CMK (cell line): Measurements from ENCODE around the gene CDKAL1.

Experiments used
- DNase-seq: peaks from one replicate; pipeline ENCODE4 v3.0.0-alpha.2; 2010; ENCODE audit warnings: low read depth

CDKAL1 gene

DNA sequence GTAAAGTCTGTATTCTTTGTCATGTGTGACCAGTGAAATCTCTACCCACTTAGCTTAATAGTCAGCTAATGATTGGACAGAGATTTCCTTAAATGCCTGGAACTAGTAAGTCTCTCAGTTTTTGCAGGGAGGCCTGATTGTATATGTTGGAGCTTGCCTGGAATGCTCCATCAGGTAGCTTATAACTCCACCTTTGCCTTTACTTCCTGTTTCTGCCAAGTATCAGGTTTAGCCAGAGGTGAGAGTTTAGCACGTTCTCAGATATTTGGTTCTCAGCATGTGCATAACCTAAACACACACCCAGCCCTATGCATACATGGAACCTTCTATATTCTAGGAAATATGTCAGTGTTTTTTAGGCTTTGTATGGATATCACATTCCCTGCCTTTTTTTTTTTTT is 435.3 kb downstream of the CDKAL1 start:
- no peak for DNase-seq

DNA sequence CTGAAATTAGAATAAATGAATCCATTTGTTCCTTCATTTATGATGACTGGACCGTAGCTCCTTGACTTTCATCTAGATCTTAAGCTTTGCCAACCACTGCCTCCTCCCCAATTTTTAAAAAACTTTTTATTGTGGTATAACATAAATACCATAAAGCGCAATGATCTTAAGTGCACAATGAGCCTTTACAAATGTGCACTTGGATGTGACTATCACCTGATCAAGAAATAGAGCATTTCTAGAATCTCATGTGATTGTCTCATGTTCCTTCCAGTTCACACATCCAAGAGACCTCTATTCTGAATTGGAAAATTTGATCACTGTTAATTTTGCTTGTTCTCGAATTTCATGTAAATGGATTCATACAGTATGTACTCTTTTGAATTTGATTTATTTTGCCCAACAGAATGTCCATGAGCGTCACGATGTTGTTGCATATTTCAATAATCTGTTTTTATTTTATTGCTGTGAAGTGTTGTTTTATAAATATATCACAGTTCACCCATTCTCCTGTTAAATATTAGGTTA is 442.2 kb downstream of the CDKAL1 start:
- DNase-seq = no peak

DNA sequence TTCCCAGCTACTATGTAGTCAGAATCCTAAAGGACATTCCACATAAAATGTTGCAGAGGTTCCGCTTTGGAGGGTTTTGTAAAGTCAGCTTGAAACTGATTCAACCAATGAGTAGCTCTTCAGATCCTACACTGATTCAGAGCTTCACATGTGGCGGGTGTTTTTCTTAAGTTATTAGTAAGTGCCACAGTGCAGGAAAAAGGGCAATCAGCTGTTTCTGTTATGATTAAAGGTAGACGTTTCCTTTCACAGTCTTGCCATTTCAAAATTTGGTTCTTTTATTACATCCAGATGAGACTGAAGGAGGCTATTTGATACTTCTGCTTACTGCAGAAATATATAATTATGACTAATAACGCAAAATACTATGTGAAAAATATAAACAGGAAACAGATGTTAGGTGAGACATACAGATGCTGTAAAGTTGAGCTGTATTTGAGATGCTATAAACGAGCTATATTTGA is 443.9 kb downstream of the CDKAL1 start:
- DNase-seq = no peak

DNA sequence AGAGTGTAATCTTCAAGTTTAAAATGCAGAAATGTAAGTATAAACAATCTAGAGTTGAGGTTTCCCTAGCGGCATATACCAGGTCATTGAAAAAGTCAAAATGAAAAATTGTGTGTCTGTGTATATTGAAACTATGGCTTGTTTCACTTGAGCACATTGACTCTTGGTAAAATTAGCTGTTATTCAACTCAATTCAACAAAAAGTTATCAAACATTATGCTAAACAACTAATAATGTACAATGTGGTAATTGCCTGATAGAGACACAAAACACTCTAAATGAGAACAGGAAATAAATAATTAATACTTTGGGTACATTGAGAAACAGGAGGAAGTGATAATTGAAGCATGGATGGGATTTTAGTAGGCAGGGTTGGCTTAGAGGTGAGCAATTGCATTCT is 444.8 kb downstream of the CDKAL1 start:
- DNase-seq = no peak

DNA sequence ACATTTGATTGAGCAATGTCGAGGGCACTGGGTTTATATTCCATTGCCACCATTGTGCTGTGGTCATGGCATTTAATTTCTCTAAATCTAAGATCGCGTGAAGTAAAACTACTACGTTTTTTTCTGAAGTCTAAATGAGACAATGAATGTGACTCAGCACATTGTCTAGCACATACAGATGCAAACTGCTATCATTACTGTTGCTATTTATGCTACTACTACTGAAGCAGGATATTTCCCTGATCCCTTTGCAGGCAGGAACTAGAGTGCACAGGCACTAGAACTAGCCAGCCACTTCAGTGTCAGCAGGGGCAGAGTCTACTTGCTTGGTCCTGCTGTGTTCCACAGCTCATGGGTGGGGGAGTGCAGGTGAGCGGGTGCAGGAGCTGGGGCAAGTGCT is 449.7 kb downstream of the CDKAL1 start:
- DNase-seq = no peak

DNA sequence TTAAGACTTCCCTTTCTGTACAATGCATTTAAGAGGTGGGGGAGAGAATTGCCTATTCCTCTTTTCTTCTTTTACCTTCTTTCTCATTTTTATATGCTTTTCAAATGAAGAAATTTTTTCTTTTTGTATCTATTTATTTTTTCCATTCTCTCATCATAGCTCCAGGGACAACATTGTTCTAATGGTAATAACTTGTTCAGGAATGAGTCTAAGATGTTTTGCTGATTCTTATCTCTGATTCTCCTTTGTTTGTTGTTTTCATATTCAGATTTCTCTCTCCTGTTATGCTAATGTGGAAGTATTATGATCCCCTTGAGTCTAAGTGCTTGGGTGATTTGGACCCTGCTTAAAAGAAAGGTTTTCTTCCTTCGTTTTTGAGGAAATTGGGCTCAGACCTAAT is 451.6 kb downstream of the CDKAL1 start:
- DNase-seq = no peak

DNA sequence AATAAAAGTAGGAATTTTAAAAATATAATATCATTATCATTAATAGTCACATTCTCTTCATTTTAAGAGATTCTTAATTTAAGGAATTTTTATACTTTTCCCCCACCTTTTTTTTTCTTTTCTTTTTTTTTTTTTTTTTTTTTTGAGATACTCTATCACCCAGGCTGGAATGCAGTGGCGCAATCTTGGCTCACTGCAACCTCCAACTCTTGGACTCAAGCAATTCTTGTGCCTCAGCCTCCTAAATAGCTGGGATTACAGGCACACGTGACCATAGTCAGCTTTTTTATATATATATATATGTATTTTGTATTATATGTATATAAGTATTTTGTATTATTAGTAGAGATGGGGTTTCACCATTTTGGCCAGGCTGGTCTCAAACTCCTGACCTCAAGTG is 457.7 kb downstream of the CDKAL1 start:
- no peak for DNase-seq

DNA sequence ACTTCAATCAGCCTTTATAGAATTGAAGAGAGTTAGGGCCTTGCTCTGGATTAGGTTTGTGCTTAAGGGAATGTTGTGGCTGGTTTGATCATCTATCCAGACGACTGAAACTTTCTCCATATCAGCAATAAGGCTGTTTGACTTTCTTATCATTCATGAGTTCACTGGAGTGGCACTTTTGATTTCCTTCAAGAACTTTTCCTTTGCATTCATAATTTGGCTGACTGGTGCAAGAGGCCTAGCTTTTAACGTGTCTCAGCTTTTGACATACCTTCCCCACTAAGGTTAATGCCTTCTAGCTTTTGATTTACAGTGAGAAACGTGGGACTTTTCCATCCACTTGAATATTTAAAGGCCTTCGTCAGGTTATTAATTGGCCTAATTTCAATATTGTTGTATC is 461.8 kb downstream of the CDKAL1 start:
- DNase-seq = no peak

DNA sequence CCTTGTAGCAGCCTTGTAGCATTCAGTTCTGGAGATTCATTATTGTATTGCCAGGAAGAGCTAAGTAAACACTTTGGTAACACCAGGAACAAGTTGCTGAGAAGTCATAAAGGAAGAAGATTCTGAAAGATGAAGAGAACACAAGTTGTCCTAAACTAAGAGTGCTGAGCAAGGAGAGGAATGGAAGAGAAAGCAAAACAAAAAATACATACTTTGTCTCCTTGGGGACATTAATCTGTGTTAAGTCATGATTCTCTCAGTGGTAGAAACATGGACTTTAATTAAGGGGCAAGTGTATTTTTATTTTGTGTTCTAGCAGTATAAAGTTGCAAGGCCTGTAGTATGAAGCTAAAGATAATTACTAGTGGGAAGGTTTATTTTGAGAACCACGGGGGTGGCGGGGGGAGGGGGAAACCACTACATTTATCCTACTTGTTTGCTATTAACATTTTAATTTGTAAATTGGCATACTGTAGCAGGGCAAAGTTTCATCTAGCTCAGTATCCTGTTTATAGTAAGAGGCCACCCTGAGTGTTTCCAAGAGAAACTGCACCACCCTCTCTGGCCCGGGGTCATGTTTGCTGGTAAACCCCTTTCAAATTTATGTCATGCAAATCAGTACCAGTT is 463.0 kb downstream of the CDKAL1 start:
- no peak for DNase-seq

DNA sequence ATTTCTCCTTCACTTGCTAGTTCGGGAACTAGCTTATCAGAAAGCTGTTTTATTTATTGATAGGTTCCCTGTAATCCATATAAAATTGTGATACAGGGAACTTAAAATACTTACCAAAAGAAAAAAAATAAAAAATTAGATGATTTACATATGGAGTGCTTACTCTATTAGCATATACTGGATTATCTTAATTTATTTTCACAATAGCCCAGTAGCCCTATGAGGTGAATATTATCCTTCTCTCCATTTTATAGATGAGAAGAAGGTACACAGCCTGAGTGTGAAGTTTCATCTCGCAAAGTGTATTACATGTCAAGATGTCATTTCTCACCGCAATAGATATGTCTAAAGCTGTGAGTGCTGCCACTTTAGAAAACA is 463.5 kb downstream of the CDKAL1 start:
- DNase-seq = no peak

DNA sequence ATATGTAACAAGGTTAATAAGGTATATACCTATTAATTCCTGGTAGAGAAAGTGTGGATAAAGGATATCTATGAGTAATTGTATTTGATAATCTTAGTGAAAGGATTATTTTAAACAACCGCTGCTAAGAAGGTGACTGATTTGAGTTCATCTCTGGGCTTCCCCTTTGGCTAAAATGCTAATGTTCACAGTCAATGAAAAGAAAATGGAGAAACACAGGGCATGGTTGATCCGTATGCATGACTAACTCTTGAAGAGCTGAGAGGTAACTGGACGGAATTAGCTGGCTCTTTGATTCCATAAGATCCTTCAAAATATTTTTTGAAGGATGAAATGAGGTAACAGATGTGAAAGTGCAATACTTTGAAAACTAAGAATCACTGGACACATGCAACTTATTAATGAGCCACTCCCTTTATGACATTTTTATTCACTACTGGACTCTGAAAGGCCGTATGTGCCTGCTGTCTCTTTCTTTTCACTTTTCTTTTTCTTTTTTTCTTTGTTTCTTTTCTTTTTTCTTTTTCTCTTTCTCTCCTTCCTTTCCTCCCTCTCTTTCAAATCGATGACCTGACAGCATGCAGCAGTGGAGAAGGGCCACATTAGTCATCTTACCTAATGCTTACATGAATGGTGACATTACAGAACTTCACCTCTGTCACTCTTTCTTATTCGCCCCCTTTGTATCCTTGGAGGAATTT is 464.6 kb downstream of the CDKAL1 start:
- no peak for DNase-seq

DNA sequence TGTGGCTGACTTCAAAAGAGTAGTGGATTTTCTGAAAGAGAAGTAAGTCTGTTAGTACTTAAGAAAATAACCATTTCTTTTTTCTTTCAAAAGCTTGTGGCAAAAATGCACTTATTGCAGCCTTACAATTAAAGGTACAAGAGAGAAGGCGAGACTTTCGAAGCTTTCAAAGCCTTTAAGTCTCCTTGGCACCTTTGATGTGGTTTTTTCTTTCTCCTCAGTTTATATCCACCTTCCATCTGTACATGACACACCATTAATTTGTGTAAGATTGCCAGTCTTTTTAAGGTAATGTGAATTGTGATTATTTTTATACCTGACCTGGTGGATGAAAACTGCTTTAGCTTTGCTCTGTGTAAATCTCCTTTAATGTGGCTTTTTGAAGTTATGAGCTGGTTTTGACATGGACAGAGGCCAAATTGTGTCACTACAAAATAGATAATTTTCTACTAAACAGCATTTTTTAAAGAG is 466.1 kb downstream of the CDKAL1 start:
- DNase-seq = no peak

DNA sequence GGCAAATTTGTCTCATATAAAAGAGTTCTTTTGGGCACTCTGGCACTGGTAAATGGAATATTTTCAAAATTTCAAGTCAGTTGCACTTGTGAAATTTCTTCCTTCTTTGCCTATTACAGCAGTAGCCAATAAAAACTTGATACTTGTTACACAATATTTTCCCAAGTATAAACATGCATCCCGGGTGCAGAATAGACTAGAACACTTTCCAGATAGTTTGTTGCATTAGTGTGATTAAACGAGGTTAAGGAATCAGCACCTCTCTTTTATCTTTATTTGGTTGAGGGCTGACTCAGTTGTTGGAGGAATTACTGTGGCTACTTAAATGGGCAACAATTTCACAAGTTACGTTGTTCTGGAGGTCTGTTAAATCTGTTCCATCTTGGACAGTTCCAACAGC is 467.5 kb downstream of the CDKAL1 start:
- no peak for DNase-seq

DNA sequence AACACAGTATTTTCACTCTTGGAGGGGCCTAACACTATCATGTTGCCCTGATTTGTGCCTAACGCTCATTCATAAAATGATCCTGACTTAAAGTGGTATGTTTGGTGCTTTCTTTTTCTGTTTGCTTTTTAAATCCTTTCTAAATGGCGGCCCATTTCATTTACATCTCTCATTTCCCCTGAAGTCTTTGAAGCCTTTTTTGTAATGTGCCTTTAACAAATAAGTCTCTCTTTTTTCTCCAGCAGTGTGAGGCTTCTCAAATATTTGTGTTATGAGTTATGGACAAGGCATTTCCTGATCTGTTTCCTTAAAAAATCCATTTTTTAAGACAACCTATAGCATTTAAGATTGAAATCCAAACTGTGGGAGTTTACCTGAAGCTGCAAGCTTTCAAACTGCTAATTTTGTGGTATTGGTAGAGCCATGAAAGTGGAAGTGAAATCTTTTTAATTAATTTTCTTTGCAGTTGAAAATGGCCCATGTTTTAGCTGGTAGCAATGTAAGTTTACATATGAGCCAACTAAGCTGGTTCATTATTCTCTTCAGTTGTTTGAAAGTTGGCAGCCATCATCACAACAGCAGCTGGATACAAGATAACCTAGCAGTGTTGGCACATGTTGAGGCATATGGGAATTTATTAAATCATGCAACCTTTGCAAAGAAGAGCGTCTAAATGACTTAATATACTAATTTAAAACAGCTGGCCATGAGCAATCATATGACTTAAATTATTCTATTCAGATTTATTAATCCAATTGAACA is 469.7 kb downstream of the CDKAL1 start:
- no peak for DNase-seq

DNA sequence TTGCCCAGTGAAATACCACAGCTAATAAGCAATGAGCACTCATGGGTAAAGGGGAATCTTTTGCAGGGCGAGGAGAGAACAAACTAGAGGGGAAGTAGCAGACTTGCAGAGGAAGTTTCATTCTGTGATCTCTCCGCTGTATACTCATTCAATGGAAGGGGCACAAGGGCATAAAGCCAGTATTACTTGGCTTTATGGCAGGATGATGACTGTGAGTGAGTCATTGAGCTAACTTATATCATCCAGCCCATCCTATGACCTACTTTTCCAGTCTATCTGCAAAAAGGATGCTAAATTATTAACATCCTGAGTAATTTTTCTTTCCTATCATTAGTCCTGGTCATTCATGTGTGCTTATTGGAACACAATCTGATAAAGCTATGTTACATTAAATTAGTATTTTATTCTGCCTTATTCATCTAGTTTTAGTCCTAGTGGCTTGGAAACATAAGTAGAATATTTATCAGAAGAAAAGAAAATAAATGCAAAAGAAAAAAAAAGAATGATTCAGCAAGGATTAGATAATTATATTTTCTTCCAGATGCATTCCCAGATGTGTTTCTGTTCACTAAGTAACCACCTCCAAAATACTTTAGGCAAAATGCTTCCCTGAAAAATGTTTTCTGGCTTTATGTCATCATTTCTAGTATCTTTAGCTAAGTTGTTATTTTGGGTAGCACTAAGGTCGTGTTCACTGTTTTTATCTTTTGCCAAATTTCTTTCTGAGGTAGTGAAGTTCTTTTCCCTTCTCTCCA is 471.7 kb downstream of the CDKAL1 start:
- no peak for DNase-seq

DNA sequence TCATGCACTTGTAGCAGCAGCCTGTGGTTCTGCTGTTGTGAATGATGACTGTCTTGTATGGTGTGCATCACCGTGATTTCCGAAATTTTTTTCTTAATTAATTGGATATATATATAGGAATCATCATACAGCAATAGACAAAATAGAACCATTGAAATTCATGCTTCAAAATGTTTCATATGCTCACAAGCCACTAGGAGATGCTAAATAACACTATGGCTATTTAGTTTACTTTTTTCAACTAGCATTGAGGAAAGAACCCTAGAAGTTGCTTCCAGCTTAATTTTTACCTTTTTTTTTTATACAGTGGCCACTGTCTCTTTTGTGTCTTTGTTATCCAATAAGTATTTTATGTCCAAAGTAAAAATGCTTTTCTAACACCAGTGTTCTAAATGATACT is 485.4 kb downstream of the CDKAL1 start:
- DNase-seq = no peak

DNA sequence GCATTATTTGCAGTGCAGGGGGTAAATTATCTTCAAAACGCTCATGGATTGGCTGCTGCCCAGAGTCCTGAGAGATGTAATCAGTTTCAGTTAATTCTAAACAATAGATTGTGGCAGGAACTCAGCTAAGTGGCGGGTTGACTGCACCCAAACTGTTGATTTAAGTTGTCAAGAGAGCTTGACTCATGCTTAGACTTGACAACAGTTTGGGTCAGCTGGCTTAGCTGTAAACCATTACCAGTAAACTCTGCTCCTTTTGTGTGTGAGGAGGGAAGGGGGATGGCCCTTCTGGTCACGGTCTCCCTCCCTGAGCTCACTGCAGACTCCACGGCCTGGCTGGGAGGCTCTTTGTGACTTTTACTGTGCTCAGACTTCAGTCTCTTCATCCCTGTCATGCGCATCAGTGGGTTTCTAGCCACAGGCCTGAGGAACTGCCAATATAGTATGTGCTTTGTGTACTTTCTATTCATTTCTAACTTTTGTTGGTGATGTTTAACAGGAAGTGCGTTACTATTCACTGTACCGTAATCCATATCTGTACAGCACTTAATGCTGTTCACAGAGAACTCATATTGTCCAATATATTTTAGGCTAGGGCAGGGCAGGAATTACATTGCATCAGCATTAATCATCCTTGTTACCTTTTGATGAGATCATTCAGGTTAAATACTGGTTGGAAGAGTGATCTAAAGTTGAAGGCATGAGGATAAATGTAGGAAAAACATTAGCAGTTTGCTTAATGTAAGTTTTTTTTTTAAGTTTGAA is 488.3 kb downstream of the CDKAL1 start:
- DNase-seq = no peak

DNA sequence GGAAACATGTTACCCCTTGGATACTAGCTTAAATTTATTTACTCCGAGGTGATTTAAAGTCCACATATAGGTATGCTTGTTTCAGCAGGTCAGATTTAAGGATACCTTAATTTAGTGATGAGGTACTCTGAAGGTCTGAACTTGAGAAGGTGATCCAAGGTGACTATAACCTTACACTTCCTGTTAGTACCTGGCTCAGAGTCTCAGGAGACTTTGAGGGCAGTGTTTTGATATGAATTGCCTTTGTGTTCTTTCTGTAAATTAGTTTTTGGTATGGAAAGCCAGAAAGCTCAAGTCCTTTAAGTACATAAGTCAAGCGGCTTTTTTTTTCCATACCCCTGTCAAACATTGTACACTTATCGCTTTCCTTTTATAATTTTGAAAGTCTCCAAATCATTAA is 489.0 kb downstream of the CDKAL1 start:
- no peak for DNase-seq

DNA sequence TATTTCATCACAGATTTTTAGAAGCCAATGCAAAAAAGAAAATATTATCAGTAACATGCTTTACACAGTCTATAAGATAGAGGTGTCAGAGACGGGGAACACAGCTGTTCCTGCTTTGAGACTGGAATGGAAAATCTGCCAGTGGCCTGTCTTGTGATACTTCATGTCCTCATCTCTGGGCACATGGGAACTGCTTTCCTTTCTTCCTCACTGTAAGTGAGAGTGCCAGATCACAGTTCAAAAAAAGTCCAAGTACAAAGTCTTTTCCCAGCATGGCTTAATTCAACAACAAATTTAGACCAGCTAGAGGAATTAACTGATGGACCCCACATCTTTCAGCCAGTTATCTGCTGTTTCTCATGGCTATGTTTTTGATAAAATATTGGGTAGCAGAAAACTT is 490.4 kb downstream of the CDKAL1 start:
- DNase-seq = no peak

DNA sequence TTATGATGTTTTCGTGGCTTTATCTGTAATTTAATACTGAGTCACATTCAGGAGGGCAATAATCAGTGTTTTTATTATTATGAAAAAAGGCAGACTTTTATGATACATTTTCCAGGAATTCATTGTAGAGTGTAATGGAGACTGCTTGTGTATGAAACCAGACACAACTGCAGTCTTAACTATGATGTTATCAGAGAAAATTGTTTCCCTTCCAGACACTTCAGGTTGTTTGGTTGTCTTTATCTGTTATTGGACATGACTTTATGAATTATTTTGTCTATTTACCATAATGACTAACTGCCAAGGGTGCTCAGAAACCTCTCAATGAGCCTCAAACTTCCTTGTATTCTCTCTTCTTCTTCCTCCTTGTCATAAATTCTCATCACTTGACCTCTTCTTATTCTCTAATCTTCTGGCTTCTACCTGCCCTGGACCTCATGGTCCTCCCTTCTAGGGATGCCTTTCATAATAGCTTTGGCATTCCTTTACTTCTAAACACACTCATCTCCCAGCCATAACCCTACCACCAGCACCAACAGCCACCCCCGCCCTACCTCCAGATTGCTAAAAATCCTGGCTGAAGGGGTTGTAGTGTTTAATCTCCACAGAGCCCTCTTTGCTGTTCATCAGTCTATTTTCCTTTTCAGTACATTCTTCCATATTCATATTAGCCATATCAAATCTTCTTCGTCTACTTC is 492.5 kb downstream of the CDKAL1 start:
- DNase-seq = no peak

DNA sequence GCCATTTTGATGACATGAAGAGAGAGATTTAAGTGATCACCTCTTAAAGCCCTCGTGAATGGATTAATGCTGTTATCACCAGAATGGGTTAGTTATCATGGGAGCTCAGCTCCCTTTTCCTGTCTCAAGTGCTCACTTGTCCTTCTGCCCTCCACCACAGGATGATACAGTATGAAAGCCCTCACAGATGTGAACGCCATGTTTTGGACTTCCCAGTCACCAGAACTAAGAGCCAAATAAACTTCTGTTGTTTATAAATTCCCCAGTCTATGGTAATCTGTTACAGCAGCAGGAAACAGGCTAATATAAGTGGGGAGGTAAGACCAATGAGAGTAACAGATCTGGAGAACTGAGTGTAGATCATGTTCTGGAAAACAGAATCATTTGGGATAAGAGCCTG is 493.2 kb downstream of the CDKAL1 start:
- DNase-seq = no peak
